KMS-11 (cell line): ENCODE measurements around the gene GRK1.

Experiments used
- H2AFZ ChIP-seq: fragments of 200-600 bp; sonication (generic); 2 replicates; pipeline ENCODE4 v1.6.1; 2016; ENCODE audit warnings: antibody characterized with exemption, mixed run types, low read depth
- H3K27ac ChIP-seq: fragments of 200-600 bp; sonication (generic); 2 replicates; pipeline ENCODE4 v1.6.1; 2016; ENCODE audit warnings: mild to moderate bottlenecking, mixed run types
- H3K27me3 ChIP-seq: fragments of 200-600 bp; sonication (generic); 2 replicates; pipeline ENCODE4 v1.6.1; 2017; ENCODE audit warnings: mild to moderate bottlenecking, low read depth, mixed run types, moderate library complexity; ENCODE audit not compliant: insufficient read depth
- H3K36me3 ChIP-seq: fragments of 200-600 bp; sonication (generic); 2 replicates; pipeline ENCODE4 v1.6.1; 2017; ENCODE audit warnings: mild to moderate bottlenecking, mixed run types; ENCODE audit not compliant: insufficient read depth
- H3K4me1 ChIP-seq: fragments of 200-600 bp; sonication (generic); 2 replicates; pipeline ENCODE4 v1.6.1; 2016; ENCODE audit warnings: mild to moderate bottlenecking, low read depth, mixed run types; ENCODE audit not compliant: poor library complexity, severe bottlenecking
- H3K4me2 ChIP-seq: fragments of 200-600 bp; sonication (generic); 2 replicates; pipeline ENCODE4 v1.7.0; 2016; ENCODE audit warnings: mild to moderate bottlenecking, mixed run types
- H3K4me3 ChIP-seq: fragments of 200-600 bp; sonication (generic); IDR thresholded peaks from 2 replicates; pipeline ENCODE4 v1.6.1; 2017; ENCODE audit warnings: low read depth, low read length, mixed read lengths; ENCODE audit not compliant: insufficient read depth
- H3K79me2 ChIP-seq: fragments of 200-600 bp; sonication (generic); 2 replicates; pipeline ENCODE4 v1.6.1; 2016; ENCODE audit warnings: low read depth, mixed run types; ENCODE audit not compliant: insufficient read depth
- H3K9ac ChIP-seq: fragments of 200-600 bp; sonication (generic); 2 replicates; pipeline ENCODE4 v1.6.1; 2016; ENCODE audit warnings: mild to moderate bottlenecking, mixed run types
- H4K20me1 ChIP-seq: fragments of 200-600 bp; sonication (generic); 2 replicates; pipeline ENCODE4 v1.6.1; 2016; ENCODE audit warnings: mild to moderate bottlenecking, mixed run types; ENCODE audit not compliant: insufficient read depth
- TF ChIP-seq, protein P1 (sequence below): fragments of 200-600 bp; sonication (generic); conservative IDR thresholded peaks from 2 replicates; pipeline ENCODE4 v1.6.1; 2017; ENCODE audit warnings: low read depth, mild to moderate bottlenecking, antibody characterized with exemption, low read length, moderate library complexity, mixed read lengths

Gene GRK1

DNA sequence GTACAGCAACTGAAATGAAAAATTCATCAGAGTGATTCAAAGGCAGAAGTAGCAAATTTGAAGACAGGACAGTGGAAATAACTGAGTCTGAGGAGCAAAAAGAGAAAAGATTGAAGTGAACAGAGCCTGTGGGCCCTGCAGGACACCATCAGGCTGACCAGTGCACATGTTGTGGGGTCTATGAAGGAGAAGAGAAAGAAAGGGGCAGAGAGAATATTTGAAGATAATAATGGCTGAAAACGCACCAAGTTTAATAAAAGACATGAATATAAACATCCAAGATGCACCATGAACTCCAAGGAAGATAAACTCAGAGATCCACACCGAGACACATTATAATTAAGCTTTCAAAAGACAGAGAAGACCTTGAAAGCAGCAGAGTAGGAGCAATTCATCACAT, 24.5 kb upstream of the GRK1 start:
- Histone ChIP-seq H3K4me2 (no peak overlapping the region), H3K9ac (no peak overlapping the region), H4K20me1 (no peaks in the 10 kb centered on the region), H3K4me3 (no peak overlapping the region), H3K79me2 (no peaks in the 10 kb centered on the region), H3K4me1 (no peaks in the 10 kb centered on the region), H2AFZ (no peak overlapping the region), H3K27ac (no peak overlapping the region), H3K27me3 (no peaks in the 10 kb centered on the region), H3K36me3 (peaks cover 4% of the 10 kb centered on the region; the same call in 1 of the 2 replicates)
- TF ChIP-seq, protein P1, sequence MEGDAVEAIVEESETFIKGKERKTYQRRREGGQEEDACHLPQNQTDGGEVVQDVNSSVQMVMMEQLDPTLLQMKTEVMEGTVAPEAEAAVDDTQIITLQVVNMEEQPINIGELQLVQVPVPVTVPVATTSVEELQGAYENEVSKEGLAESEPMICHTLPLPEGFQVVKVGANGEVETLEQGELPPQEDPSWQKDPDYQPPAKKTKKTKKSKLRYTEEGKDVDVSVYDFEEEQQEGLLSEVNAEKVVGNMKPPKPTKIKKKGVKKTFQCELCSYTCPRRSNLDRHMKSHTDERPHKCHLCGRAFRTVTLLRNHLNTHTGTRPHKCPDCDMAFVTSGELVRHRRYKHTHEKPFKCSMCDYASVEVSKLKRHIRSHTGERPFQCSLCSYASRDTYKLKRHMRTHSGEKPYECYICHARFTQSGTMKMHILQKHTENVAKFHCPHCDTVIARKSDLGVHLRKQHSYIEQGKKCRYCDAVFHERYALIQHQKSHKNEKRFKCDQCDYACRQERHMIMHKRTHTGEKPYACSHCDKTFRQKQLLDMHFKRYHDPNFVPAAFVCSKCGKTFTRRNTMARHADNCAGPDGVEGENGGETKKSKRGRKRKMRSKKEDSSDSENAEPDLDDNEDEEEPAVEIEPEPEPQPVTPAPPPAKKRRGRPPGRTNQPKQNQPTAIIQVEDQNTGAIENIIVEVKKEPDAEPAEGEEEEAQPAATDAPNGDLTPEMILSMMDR: no peak

DNA sequence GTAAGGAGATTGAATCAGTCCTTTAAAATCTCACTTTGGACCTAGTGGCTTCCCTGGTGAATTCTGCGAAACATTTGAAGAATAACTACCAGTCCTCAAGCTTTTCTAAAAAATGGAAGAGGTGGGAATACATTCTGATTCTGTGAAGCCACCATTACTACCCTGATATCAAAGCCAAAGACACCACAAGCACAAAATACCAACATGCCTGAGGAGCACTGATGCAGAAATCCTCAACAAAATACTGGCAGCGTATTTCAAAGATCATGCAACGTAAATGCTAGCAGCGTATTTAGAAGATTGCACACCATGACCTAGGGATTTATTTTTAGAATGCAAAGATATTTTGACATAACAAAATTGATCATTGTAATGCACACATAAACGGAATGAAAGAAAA, 23.4 kb upstream of the GRK1 start:
- no peak overlapping the region for H3K27ac ChIP-seq
- no peak overlapping the region for H2AFZ ChIP-seq
- no peak overlapping the region for H3K9ac ChIP-seq
- TF ChIP-seq, protein P1: no peak
- H3K79me2 ChIP-seq: no peaks in the 10 kb centered on the region
- no peaks in the 10 kb centered on the region for H3K4me1 ChIP-seq
- H3K4me3 ChIP-seq: no peak overlapping the region
- H3K27me3 ChIP-seq: no peaks in the 10 kb centered on the region
- no peaks in the 10 kb centered on the region for H3K36me3 ChIP-seq
- no peaks in the 10 kb centered on the region for H4K20me1 ChIP-seq
- no peak overlapping the region for H3K4me2 ChIP-seq

DNA sequence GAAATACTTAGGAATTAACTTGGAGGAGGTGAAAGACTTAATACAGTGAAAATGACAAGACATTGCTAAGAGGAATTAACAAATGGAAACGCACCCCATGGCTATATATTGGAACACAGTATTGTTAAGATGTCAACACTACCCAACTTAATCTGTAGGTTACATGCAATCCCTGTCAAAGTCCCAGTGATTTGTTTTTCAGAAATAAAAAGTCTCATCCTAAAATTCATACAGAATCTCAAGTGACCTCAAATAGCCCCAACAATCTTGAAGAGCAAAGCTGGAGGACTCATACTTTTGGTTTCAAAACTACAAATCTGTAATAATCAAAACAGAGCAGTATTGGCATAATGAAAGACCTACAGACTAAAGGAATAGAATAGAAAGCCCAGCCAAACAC, 22.2 kb upstream of the GRK1 start:
- no peak overlapping the region for H3K4me3 ChIP-seq
- no peaks in the 10 kb centered on the region for H3K36me3 ChIP-seq
- no peaks in the 10 kb centered on the region for H3K79me2 ChIP-seq
- no peak overlapping the region for H3K27ac ChIP-seq
- TF ChIP-seq, protein P1: no peak
- H3K4me1 ChIP-seq: no peaks in the 10 kb centered on the region
- no peaks in the 10 kb centered on the region for H3K27me3 ChIP-seq
- H3K9ac ChIP-seq: no peak overlapping the region
- no peaks in the 10 kb centered on the region for H4K20me1 ChIP-seq
- H2AFZ ChIP-seq: no peak overlapping the region
- H3K4me2 ChIP-seq: no peak overlapping the region

DNA sequence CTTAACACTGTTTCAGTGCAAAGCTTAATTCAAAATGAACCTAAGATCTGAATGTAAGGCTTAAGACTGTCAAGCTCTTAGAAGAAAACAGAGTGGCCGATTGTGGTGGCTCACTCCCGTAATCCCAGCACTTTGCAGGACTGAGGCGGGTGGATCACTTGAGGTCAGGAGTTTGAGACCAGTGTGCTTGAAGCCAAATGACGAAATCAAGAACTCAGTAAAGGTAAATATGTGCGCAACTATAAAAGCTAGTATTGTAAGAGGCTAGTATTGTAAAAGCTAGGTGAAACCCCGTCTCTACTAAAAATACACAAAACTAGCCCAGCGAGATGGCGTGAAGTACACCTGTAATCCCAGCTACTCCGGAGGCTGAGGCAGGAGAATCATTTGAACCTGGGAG, 21.7 kb upstream of the GRK1 start:
- no peaks in the 10 kb centered on the region for H3K36me3 ChIP-seq
- H3K4me1 ChIP-seq: no peaks in the 10 kb centered on the region
- TF ChIP-seq, protein P1: no peak

DNA sequence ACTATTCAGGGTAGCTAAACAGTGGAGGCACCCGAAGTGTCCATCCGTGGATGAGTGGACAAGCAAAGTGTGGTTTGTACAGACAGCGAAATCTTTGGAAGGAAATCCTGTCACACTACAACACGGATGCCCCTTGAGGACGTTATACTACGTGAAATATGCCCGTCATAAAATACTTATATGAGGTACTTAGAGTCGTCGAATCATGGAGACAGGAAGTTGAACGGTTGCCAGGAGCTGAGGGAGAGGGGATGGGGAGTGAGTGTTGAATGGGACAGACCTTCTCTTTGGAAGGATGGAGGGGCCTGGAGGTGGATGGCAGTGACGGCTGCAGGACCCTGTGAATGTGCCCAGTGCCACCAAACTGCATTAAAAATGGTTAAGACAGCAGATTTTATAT, 20.6 kb upstream of the GRK1 start:
- H3K79me2 ChIP-seq: no peaks in the 10 kb centered on the region
- no peaks in the 10 kb centered on the region for H3K4me1 ChIP-seq
- H3K36me3 ChIP-seq: no peaks in the 10 kb centered on the region
- no peak overlapping the region for H3K9ac ChIP-seq
- no peak overlapping the region for H3K4me3 ChIP-seq
- no peak overlapping the region for H2AFZ ChIP-seq
- TF ChIP-seq, protein P1: no peak
- no peaks in the 10 kb centered on the region for H4K20me1 ChIP-seq
- H3K4me2 ChIP-seq: no peak overlapping the region
- no peak overlapping the region for H3K27ac ChIP-seq
- no peaks in the 10 kb centered on the region for H3K27me3 ChIP-seq

More for the DNA sequence above, 21.7 kb upstream of the GRK1 start:
- Histone ChIP-seq H3K9ac (no peak overlapping the region), H2AFZ (no peak overlapping the region), H3K4me3 (no peak overlapping the region), H3K4me2 (no peak overlapping the region), H4K20me1 (no peaks in the 10 kb centered on the region), H3K79me2 (no peaks in the 10 kb centered on the region), H3K27me3 (no peaks in the 10 kb centered on the region), H3K27ac (no peak overlapping the region)
